Activated CD4-positive, CD25-positive, alpha-beta regulatory T cell treated with anti-CD3 and anti-CD28 coated beads, Interleukin-2, amount 50 U/mL, for 72 hours (primary cell): ENCODE results near the gene ADRB1.

Experiments used
- DNase-seq: peaks from one replicate; pipeline ENCODE4 v3.0.0; 2021

The ADRB1 gene

GRCh38 chr10:114043532-114044246 is at the start of gene ADRB1:
TSS of gene ADRB1 (plus strand) at chr10:114043866. CDS start at chr10:114044133, 267 bp downstream.
- DNase-seq = no peak

- no peak for DNase-seq
Measured at GRCh38 chr10:113995201-113995600, 48.5 kb upstream of the ADRB1 start.

- no peak for DNase-seq
Measured at GRCh38 chr10:113997428-113997827, 46.2 kb upstream of the ADRB1 start.

- DNase-seq = no peak
Measured at GRCh38 chr10:113999531-113999930, 44.1 kb upstream of the ADRB1 start.

GRCh38 chr10:114000457-114001010 is 43.1 kb upstream of the ADRB1 start:
- DNase-seq = no peak

GRCh38 chr10:114002422-114002821 is 41.2 kb upstream of the ADRB1 start:
- no peak for DNase-seq

- no peak for DNase-seq
Measured at GRCh38 chr10:114003161-114003941, 40.3 kb upstream of the ADRB1 start.

GRCh38 chr10:114009281-114009996 is 34.2 kb upstream of the ADRB1 start:
- DNase-seq = no peak

GRCh38 chr10:114010316-114010715 is 33.4 kb upstream of the ADRB1 start:
- DNase-seq = no peak

GRCh38 chr10:114012650-114013049 is 31.0 kb upstream of the ADRB1 start:
- DNase-seq = no peak

GRCh38 chr10:114015708-114016107 is 28.0 kb upstream of the ADRB1 start:
- DNase-seq = no peak

- DNase-seq = no peak
Measured at GRCh38 chr10:114017271-114017670, 26.4 kb upstream of the ADRB1 start.

- no peak for DNase-seq
Measured at GRCh38 chr10:114017873-114018272, 25.8 kb upstream of the ADRB1 start.

- no peak for DNase-seq
Measured at GRCh38 chr10:114019226-114019625, 24.4 kb upstream of the ADRB1 start.

GRCh38 chr10:114021154-114021553 is 22.5 kb upstream of the ADRB1 start:
- DNase-seq = no peak

GRCh38 chr10:114021717-114022680 is 21.7 kb upstream of the ADRB1 start:
- no peak for DNase-seq

- no peak for DNase-seq
Measured at GRCh38 chr10:114022766-114023597, 20.7 kb upstream of the ADRB1 start.

GRCh38 chr10:114024876-114025610 is 18.6 kb upstream of the ADRB1 start:
- no peak for DNase-seq

GRCh38 chr10:114025611-114026130 is 18.0 kb upstream of the ADRB1 start:
- no peak for DNase-seq
